Fibroblast of lung (primary cell): ENCODE measurements around the gene NUBPL.

Experiments used
- CTCF ChIP-seq, 2 donors: IDR thresholded peaks in 1 of 2; conservative IDR thresholded peaks in 1 of 2; 1 replicate in 1 of 2; 2 replicates in 1 of 2; pipeline ENCODE4 v1.5.1; 2011 to 2012; ENCODE audit warnings: low read length in 2 of 2, control low read depth in 1 of 2, inconsistent platforms in 1 of 2, low read depth in 1 of 2, mild to moderate bottlenecking in 1 of 2
- EZH2 ChIP-seq: IDR thresholded peaks from 2 replicates; pipeline ENCODE4 v1.5.1; 2012; ENCODE audit warnings: low read length, control low read depth, mild to moderate bottlenecking; ENCODE audit errors: missing control alignments

GRCh38 chr14:31543969-31544799, 17.0 kb upstream of the NUBPL start:
- no peak for TF ChIP-seq EZH2
- TF ChIP-seq CTCF (conservative IDR thresholded peaks at IDR 0.05 in 1 of 2, IDR thresholded peaks at IDR 0.05 in 1 of 2; ENCODE audit: low read depth in 1 of 2, low read length in 2 of 2) = peak in 1 of 2 donors; percentile 49
